Testis (tissue), 3 donors: ENCODE data around the gene TEAD2. TPM values are rescaled to one million over a fixed set of nuclear protein-coding genes. Genes with fewer than 3 reads are reported as not detected.
A peak's percentile ranks its signal among the peaks of the same experiment; 100 is the strongest.

Experiments used
- DNase-seq: peaks from one replicate; pipeline ENCODE4 v3.0.0-alpha.2; 2019
- H3K27ac ChIP-seq, 2 donors: fragments of 200-600 bp; sonication (generic); one replicate each; pipeline ENCODE4 v1.5.1; 2019
- H3K27me3 ChIP-seq: fragments of 200-600 bp; sonication (generic); one replicate; pipeline ENCODE4 v1.5.1; 2019
- H3K36me3 ChIP-seq: fragments of 200-600 bp; sonication (generic); one replicate; pipeline ENCODE4 v1.5.1; 2017; ENCODE audit warnings: low read depth; ENCODE audit errors: missing control alignments
- H3K4me1 ChIP-seq: fragments of 200-600 bp; sonication (generic); one replicate; pipeline ENCODE4 v1.5.1; 2019
- H3K4me3 ChIP-seq, 2 donors: fragments of 200-600 bp; sonication (generic); one replicate each; pipeline ENCODE4 v1.5.1; 2017 to 2019
- H3K9me3 ChIP-seq: fragments of 200-600 bp; sonication (generic); one replicate; pipeline ENCODE4 v1.5.1; 2017
- CTCF ChIP-seq, 3 experiments: fragments of 450-650 bp in 2 of 3; fragments of 200-600 bp in 1 of 3; sonication (generic) in 1 of 3; IDR thresholded peaks; one replicate each; pipeline ENCODE4 v1.5.1; 2016 to 2019; ENCODE audit warnings: antibody characterized with exemption in 3 of 3, mild to moderate bottlenecking in 2 of 3, moderate library complexity in 1 of 3
- POLR2A ChIP-seq: fragments of 450-650 bp; IDR thresholded peaks from one replicate; pipeline ENCODE4 v1.6.1; 2017; ENCODE audit warnings: antibody characterized with exemption, mild to moderate bottlenecking, moderate library complexity
- WGBS, 2 donors: methylation state at CpG; one replicate each; pipeline ENCODE4 v1.1.5; 2018; 5-methylcytosine and 5-hydroxymethylcytosine counted together
- intact Hi-C: fragments of 100-400 bp; cut with DNase I; formaldehyde crosslinking; loops from one replicate; pipeline ENCODE4 v1.15.1; 2023; ENCODE audit warnings: low total_unique reads
- polyA plus RNA-seq: library from polyadenylated mRNA; stranded (reverse); fragments of 350-450 nt; fragmentation: Illumina TruSeq; extraction: RNeasy Lipid Tissue Mini Kit (QIAGEN cat#74804); gene quantifications from one replicate; pipeline ENCODE4 v1.2.3, GENCODE V29; 2014; ENCODE audit warnings: low read depth, low replicate concordance; ENCODE audit not compliant: insufficient read depth
- total RNA-seq, 2 donors: library from RNA; depleted of rRNA; stranded (reverse); fragments of >200 nt; gene quantifications; one replicate each; pipeline ENCODE4 v1.2.3, GENCODE V29; 2016

Gene TEAD2
- total and polyA plus RNA-seq, 3 donors from 2014 or later = 12.6 to 29.6 (median 20.8) TPM

- no peak overlapping the region for H3K4me3 ChIP-seq
- 62 to 67% methylated on average over 4 to 5 of the region's 5 CpGs for WGBS, 2 donors
- intact Hi-C loops = loop anchor here (10.0 kb wide), 1 partner anchor 51 kb away; the partner anchor contains the start of gene SLC17A7
- H3K27ac ChIP-seq = no peak overlapping the region
- H3K27me3 ChIP-seq = no peaks in the 10 kb centered on the region
- TF ChIP-seq POLR2A = no peak
- TF ChIP-seq CTCF (IDR thresholded peaks at IDR 0.05) = no peak
- no peaks in the 10 kb centered on the region for H3K36me3 ChIP-seq
- no peaks in the 10 kb centered on the region for H3K4me1 ChIP-seq
- no peaks in the 10 kb centered on the region for H3K9me3 ChIP-seq
- DNase-seq = no peak
Observed at GRCh38 chr19:49393881-49394280, 31.7 kb upstream of the TEAD2 start.

- no peak overlapping the region for H3K4me3 ChIP-seq
- no peaks in the 10 kb centered on the region for H3K4me1 ChIP-seq
- 38 to 54% methylated on average over 11 to 14 of the region's 14 CpGs for WGBS, 2 donors
- H3K36me3 ChIP-seq = no peaks in the 10 kb centered on the region
- H3K9me3 ChIP-seq = no peaks in the 10 kb centered on the region
- H3K27ac ChIP-seq = no peak overlapping the region
- intact Hi-C loops = loop anchor here (10.0 kb wide), 1 partner anchor 53 kb away; the partner anchor contains the start of gene SLC17A7
- DNase-seq = peak; percentile 82
- H3K27me3 ChIP-seq = no peaks in the 10 kb centered on the region
- TF ChIP-seq POLR2A = no peak
- peak; percentile 52 to 73 (median 69) for TF ChIP-seq CTCF (IDR thresholded peaks at IDR 0.05)
Observed at GRCh38 chr19:49391581-49392399, 29.6 kb upstream of the TEAD2 start.

GRCh38 chr19:49390929-49391359 is 28.7 kb upstream of the TEAD2 start:
- Histone ChIP-seq H3K27me3 (no peaks in the 10 kb centered on the region), H3K4me3 (no peak overlapping the region), H3K27ac (no peak overlapping the region), H3K4me1 (no peaks in the 10 kb centered on the region), H3K9me3 (no peaks in the 10 kb centered on the region), H3K36me3 (no peaks in the 10 kb centered on the region)
- intact Hi-C loops = loop anchor here (10.0 kb wide), 1 partner anchor 54 kb away; the partner anchor contains the start of gene SLC17A7
- no peak for TF ChIP-seq POLR2A
- no peak for TF ChIP-seq CTCF (IDR thresholded peaks at IDR 0.05)
- no peak for DNase-seq
- 64 to 79% methylated on average over 3 to 9 of the region's 9 CpGs for WGBS, 2 donors

GRCh38 chr19:49390131-49390928 is 28.1 kb upstream of the TEAD2 start:
- no peaks in the 10 kb centered on the region for H3K36me3 ChIP-seq
- no peak for TF ChIP-seq POLR2A
- no peak for TF ChIP-seq CTCF (IDR thresholded peaks at IDR 0.05)
- H3K27ac ChIP-seq = no peak overlapping the region
- H3K27me3 ChIP-seq = no peaks in the 10 kb centered on the region
- no peak overlapping the region for H3K4me3 ChIP-seq
- intact Hi-C loops = loop anchor here (10.0 kb wide), 1 partner anchor 54 kb away; the partner anchor contains the start of gene SLC17A7
- H3K9me3 ChIP-seq = no peaks in the 10 kb centered on the region
- DNase-seq = no peak
- no peaks in the 10 kb centered on the region for H3K4me1 ChIP-seq
- 74 to 88% methylated on average over 16 to 26 of the region's 26 CpGs for WGBS, 2 donors
